Stimulated activated CD8-positive, alpha-beta memory T cell treated with anti-CD3 and anti-CD28 coated beads, Interleukin-12 subunit alpha, Interleukin-12 subunit beta, amount 100 ng/mL, for 24 hours (primary cell): ENCODE measurements around the gene DAB1.
"Not testable (repeated sequence)": the region's sequence is repeated elsewhere in the genome, so short reads cannot be mapped to it uniquely, and the experiment has no call there.

Experiments used
- DNase-seq: peaks from one replicate; pipeline ENCODE4 v3.0.0-alpha.2; 2020; ENCODE audit errors: extremely low read depth

DAB1 gene

DNA sequence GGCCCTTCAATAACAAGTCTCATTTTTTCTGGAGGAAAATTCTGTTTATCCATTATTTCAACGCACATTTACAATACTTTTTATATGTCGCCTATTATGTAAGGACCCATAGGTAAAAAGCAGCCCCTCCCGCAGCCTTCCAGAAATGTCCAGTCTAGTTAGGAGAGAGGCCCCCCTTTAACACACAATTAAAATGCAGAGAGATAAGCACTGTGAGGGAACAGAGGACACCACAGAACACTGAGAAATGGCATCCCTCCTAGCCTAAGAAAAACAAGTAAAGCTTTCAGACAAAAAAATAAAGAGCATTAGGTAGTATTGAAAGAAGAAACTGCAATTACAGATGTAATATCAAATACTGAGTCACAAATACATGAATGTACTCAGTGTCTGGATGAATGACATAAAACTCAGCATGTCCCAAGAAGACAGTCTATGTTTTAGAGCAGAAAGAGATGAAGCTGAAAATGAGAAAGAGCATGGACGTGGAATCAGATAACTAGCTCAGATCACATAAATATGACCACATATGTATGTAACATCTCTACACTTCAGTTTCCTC, 62.9 kb downstream of the DAB1 start:
- DNase-seq: no peak

DNA sequence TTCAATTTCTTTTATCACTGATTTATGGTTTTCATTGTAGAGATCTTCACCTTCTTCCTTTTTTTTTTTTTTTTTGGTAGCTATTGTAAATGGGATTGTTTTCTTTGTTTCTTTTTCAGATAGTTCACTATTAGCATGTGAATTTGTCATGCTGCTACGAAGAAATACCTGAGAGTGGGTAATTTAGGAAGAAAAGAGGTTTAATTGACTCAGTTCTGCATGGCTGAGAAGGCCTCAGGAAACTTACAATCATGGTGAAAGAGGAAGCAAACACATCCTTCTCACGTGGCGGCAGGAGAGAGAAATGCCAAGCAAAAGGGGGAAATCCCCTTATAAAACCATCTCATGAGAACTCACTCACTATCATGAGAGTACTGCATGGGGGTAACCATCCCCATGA, 66.4 kb downstream of the DAB1 start:
- DNase-seq: no peak

DNA sequence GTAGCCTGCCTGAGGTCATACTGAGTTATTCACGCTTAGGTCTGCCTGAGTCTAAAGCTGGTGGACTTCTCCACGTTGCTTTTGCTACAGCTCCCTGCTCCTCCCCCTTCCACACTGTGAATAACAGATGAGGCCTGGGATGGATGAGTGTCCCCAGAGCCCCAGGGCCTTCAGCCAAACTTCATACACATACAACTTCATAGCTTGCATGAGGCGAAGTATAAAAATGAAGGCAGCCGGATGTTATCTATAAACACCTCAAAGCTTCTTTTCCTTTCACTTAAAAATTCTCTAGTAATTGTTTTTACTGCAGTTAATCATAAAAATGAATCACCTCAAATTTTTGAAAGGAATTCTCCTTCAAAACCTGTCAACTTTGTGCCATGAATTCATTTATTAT, 70.2 kb downstream of the DAB1 start:
- DNase-seq: no peak

DNA sequence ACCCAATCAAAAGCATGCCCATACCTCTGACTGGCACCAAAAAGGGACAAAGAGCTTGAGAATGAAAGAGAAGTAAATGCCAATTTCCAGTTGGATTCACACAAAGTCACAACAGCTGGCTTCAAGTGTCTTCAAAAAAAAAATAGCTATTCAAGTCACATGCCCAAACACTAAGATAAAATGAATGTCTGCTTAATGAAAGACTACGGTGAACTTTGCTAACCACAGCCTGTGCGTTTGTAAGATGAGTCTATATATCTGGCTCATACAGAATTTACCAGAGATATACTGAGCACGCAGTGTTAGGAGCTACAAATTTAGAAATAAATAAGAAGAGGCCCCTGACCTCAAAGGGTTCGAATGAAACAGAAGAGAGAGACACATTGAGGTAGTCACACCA, 73.2 kb downstream of the DAB1 start:
- DNase-seq: no peak

DNA sequence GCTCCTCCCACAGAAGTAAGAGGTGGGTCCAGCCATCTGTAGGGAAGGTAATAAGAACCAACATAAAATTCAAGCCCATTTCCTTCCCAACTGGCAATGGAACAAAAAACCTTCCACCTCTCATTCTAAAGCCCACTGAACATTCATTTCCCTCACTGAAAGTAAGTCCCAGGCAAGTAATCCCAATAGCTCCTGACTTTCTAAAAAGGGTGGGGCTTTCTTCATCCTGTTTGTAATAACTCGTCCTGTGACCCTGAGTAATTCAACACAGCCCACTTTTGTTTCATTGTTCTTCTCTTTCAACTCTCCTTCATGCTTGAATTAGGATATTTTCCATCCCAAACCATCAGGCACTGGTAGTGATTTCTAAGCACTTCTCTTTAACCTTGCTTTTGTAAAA, 74.9 kb downstream of the DAB1 start:
- DNase-seq: no peak

DNA sequence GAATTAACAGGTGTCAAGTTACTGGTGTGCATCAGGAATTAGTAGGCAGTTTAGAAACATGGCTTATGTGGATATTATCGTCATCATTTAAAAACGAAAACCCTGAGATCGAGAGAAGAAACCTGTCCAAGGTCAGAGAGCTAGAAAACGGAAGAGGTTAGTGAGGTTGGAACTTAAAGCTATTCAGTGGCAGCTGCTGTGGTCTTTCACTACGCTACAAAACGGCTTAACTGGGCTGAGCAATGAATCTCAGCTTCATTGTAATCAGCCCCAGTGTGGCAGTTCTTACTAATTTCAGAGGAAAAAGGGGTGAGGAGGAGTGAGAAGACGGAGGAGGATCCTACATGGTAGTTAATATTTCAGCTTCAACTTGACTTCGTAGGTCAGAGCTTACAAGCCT, 77.9 kb downstream of the DAB1 start:
- DNase-seq: no peak

DNA sequence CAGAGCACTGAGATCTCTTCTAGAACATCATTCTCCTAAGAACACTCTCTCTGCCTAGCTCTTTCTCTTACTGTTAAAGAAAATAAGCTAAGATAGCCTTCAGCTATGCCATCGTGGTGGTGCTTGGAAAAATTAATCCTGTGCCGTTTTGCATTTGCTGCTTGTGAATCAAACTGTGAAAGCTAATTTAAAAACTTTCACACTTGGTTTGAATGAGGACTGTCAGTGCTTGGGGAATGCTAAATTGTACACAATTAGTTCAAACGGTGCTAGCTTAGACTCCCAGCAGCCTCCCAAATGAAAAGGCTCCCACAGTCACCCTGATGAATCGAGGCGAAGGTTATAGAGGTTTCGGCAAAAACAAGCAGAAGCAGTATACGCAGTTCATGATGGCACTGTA, 79.6 kb downstream of the DAB1 start:
- no peak for DNase-seq

DNA sequence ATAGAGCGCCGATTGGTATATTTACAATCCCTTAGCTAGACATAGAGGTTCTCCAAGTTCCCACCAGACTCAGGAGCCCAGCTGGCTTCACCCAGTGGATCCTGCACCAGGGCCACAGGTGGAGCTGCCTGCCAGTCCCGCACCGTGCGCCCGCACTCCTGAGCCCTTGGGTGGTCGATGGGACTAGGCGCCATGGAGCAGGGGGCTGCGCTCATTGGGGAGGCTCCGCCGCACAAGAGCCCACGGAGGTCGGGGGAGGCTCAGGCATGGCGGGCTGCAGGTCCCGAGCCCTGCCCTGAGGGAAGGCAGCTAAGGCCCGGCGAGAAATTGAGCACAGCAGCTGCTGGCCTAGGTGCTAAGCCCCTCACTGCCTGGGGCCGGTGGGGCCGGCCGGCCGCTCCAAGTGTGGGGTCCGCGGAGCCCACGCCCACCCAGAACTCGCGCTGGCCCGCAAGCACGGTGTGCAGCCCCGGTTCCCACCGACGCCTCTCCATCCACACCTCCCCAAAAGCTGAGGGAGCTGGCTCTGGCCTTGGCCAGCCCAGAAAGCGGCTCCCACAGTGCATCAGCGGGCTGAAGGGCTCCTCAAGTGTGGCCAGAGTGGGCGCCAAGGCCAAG, 80.5 kb downstream of the DAB1 start:
- DNase-seq: not testable (repeated sequence)

DNA sequence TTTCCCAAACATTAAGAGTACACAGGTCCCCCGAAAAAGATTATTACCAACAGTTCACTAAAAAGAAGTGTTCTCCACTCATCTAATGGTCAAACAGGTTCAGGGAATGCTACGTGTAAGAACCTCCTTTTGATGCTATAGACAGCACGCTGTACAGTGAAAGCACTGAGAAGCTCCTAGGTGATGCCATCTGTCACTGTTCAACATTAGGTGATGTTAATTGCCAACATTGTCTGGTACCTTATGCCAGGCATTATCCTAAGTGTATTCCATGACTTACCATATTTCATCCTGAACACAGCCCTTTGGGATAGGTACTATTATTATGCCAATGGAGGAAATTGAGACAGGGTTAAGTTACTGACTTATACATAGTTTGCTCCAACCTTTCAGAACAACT, 82.1 kb downstream of the DAB1 start:
- no peak for DNase-seq

DNA sequence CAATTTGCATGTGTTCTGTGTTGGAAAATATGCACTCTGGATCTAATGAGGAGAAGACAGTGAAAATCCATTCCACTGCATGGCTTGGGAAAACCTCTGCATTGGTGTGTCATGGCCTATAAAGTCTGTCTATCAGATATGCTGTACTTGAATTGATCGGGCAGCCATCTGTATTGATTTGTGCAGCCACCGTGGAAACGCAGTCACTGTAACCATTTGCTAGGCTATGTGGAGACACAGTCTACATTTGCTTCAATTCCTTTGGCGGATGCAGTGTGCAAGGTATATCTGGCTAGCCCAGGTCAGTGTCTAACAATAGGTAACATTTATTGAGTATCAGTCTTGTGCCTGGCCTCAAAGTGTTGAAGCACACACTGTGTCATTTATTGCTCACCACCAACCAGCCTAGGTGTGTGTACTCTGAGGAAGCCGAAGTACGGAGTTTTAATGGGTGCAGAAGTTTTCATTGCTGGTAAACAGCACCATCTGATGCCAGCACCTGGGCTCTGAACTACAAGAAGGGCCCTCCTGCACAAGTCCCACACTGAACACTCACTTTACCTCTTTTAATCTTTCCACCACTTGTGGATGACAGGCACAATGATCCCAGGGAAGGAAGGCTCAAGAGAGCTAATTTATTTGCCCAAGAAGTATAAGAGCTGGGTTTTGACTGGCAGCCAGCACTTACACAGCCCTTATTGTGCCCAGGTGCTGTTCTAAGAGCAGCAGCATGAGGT, 83.4 kb downstream of the DAB1 start:
- no peak for DNase-seq

DNA sequence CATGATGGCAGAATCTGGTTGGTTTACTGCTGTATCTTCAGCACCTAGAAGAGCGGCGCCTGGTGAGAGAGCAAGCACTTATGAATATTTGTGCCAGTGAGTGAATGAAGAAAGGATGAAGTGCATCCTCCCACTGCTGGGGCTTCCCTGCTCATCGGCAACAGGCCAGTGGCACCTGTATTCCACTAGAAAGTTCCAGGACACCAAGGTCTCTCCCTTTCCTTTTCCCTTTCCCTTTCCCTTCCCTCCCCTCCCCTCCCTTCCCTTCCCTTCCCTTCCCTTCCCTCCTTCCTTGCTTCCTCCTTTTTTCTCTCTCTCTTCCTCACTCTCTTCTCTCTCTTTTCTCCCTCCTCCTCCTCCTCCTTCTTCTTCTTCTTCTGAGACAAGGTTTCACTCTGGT, 86.2 kb downstream of the DAB1 start:
- DNase-seq: no peak

DNA sequence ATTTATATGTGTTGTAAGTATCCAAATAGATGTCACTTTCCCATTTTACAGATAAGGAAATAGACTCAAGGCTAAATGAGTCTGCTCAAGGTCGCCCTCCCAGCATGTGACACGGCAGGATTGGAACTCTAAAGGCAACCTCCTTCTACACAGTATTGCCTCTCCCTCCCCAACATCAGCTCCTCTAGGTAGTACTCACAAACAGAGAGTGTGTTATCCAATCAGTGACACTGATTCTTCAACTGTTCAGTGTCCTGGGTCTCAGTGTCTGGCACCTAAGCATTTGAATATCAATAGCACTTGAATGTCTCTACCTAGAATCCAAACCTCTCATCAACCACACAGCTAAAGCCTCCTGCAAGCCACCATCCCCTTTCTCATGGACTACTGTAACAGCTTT, 87.1 kb downstream of the DAB1 start:
- no peak for DNase-seq

DNA sequence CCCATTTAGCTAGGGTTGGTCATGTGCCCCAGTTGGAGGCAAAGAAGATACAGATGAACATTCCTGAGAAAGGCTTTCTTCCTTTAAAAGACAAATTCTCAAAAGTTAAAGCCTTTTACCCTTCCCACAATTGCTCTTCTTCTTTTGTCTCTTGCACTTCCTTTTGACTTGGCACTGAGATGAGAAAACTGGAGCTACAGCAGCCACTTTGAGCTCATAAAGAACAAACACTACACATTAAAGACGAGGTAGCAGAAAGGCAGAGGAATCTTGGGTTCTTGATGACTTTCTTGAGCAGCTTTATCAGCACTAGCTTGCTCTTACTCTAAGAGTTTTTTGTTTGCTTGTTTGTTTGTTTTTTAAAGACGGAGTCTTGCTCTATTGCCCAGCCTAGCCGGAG, 92.2 kb downstream of the DAB1 start:
- DNase-seq: no peak

DNA sequence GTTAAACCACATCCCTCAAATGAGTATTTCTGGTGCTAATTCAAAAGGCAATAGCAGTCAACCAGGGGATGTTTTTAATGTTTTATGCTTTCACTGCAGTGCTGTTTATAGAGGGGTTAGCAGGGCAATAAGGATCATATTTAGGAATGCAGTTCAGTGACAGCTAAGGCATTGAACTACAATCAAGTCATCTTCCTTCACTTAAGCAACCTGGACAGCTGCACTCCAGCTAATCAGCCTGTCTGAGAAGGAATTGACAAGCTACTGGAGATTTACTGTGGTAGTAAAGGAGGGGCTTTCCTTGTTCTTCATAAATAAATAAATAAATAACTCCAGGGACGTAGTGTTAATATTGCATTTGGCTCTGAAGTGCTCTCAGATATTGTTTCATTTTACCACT, 93.9 kb downstream of the DAB1 start:
- no peak for DNase-seq

DNA sequence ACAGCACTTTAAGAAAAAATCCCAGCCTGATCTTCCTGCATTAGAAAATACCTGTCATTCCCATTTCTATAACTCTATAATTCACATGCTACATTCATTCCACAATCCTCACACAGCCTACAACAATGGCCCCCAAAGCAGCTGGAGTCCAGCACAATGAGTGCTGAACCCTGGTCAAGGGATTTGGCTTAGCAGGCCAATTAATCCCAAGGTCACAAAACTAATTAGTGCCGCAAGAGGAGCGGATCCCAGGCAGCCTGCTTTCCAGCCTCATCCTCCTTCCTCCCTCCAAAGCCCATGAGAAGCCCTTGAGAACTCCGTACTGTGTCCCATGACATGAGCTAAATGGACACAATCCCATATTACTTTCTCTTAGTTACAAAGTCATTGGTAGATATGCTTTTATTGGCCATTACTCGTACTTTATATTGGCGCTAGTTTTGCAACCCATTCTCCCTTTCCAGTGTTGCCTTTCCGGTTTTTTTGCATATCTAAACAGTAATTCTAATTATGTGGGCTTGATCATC, 94.8 kb downstream of the DAB1 start:
- DNase-seq: no peak

DNA sequence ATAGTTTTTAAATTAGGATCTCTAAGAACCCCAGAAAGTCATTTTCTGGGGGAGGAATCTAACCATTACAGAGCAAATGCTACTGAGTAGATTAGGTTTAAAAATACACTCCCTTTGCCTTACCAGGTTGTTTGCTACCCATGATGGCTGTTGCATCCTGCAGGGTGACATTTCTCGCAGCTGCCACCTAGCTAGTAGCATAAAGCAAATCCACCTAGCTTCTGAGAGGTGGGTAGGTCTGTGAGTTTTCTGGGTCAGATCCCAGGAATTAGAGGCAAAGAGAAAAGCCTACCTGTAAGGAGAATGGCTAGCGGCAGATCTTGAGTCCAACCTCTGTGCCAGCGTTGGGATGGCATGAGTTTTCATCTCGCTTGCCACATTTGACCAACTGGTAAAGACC, 95.9 kb downstream of the DAB1 start:
- DNase-seq: no peak

DNA sequence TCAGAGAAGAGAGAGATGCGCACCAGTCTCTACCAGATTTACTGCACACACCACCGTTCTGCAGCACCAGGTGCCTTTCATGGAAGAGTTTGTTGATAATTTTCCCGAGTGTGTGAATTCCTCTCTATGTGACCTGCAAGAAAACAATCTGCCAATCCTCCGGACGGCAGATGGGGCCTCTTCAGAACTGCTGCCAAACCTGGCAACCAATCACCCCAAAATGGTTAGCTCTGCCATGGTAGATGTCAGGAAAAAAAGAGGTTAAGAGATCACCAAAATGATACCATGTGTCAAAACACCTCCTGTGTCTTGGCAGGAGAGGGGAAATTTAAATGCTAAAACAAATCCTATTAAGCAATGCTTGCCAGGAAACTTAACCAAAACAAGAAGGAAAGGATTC, 96.5 kb downstream of the DAB1 start:
- DNase-seq: no peak

DNA sequence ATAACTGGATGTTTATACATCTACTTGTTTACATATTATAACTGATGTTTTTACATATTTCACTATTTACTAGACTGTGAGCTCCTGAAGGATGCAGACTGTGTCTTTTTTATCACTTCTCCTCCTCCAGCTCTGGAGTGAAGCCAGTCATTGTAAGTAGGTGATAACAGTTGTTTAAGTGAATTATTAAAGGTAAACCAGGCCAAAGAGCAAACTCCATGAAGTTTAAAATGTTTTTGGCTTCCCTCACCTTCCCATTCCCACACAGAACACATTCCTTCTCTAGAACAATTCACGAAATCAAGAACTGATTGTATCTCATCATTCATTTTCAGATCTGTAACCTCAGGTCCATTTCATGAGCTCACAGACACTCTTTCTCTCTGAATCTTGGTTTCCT, 98.3 kb downstream of the DAB1 start:
- no peak for DNase-seq

DNA sequence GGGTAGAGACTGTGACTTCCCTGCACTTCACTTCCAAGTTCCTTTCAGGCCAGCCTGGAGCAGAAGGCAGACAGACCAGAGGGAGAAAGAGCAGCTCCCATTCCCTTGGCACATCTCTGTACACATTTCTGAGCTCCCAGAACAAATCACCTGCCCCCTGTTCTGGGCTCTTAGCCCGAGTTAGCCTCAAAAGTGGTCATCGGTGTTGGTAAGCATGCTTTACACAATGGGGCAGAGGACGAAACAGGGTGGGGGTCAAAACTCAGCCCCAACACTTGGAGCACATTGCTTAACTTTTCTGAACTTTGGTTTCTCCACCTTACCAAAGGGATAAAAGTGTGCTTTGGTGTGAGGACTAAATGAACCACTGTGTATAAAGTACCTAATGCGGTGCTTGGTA, 98.7 kb downstream of the DAB1 start:
- no peak for DNase-seq

DNA sequence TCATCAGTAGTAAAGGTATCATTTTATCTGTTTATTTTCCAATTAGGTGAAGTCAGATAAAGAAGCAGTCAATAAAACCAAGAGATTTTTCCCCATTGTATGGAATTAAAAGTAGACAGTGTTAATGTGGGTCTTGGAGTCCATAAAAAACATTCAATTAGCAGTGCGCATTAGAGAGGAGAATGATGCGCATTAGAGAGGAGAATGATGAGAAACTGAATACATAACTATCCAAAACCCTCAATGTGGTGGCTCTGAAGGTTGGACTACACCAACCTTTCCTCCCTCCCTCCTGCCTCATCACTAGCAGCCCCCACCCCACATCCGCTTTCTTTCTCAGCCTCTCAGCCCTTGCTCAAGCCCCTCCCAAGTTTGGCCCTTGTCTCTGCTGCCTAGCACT, 99.5 kb downstream of the DAB1 start:
- no peak for DNase-seq

DNA sequence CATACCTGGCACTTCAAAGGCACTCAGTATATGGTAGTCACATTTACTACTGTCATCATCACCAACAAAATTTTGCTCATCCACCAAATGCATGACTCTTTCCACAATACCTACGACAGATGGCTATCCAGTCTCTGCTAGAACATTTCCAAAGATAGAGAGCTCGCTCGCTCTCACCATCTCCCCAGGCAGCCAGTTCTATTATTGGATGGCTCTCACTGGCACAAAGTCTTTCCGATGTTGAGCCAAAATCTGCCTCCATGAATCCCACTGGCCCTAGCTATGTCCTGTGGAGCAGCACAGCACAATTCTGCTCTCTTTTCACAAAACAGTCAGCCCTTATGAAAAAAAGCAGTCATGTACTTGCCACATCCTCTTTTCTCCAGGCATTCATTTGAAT, 102.1 kb downstream of the DAB1 start:
- no peak for DNase-seq

DNA sequence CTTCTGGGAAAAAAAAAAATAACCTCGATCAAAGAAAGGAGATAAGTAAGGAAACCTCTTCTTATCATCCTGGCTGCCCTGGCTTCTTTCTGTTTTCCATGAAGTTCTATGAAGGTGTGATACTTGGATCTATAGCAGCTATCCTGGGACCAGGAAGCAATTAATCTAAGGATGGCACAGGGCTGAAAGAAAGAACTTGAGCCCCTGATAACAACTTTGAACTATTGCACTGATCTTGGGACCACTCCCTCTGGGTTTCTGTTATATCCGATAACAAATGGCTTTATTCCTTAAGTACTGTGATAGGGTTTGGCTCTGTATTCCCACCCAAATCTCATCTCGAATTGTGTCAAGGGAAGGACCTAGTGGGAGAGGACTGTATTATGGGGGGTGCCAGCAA, 104.1 kb downstream of the DAB1 start:
- no peak for DNase-seq

DNA sequence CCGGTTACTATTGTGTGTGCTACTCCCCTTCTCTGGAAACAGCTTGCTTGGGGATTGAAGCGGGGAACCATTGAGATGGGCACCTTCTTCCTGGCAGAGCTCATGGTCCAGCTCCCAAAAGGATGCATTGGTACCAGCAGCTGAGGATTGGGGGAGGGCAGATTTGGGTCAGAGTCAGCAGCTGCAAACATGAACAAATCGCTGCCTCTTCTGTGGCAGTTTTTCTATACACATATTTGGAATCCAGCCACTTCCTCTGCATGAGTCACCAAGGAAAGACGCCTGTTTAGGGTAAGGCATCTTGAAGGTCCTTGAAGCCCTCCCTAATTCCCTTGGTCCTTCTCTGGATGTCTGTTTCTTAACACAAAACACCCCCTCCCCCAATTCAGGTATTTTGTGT, 104.7 kb downstream of the DAB1 start:
- DNase-seq: no peak
